ENCODE measurements around the gene SAMD4B. TPM values are rescaled to one million over a fixed set of nuclear protein-coding genes. Genes with fewer than 3 reads are reported as not detected.

Gene SAMD4B
- total and polyA plus RNA-seq, 2 experiments from 2014 or later, result 104 to 172 TPM

- DNase-seq (ENCODE audit: low spot score) (no peak), ATAC-seq (no peak)
- Mint-ChIP-seq H3K4me1 (peaks cover 11% of the 10 kb centered on the region), H3K36me3 (ENCODE audit: low read depth) (peaks cover 5% of the 10 kb centered on the region; the same call in 1 of the 3 replicates), H3K27ac (no peak overlapping the region), H3K27me3 (ENCODE audit: insufficient read depth, low read depth, poor library complexity) (peaks cover 19% of the 10 kb centered on the region), H3K9me3 (peaks cover 4% of the 10 kb centered on the region; the same call in 1 of the 3 replicates), H3K4me3 (no peak overlapping the region)
- no peak overlapping the region for H3K4me2 ChIP-seq
- H3K79me2 ChIP-seq (replicated peaks; ENCODE audit: insufficient read depth), result peaks cover 5% of the 10 kb centered on the region; the same call in 1 of the 2 replicates
- no peaks in the 10 kb centered on the region for H3K36me3 ChIP-seq (ENCODE audit: insufficient read depth)
- no peak overlapping the region for H2AFZ ChIP-seq
- H3F3A ChIP-seq (replicated peaks; ENCODE audit: low read depth), result 0 out of 2 replicates have a peak, but pooled peaks cover 2% of the 10 kb centered on the region
- peaks cover 7% of the 10 kb centered on the region for H3K4me1 ChIP-seq (ENCODE audit: insufficient read depth)
- TF ChIP-seq NANOG (IDR thresholded peaks at IDR 0.05; ENCODE audit: borderline replicate concordance) (no peak), STAT1 (IDR thresholded peaks at IDR 0.05; ENCODE audit: unreplicated experiment) (no peak), ETS1 (IDR thresholded peaks at IDR 0.05) (no peak), ZNF331 (CRISPR knock-in tag; IDR thresholded peaks at IDR 0.05; ENCODE audit: low read depth) (no peak), ZNF462 (CRISPR knock-in tag; IDR thresholded peaks at IDR 0.05) (no peak), CREB1 (CRISPR knock-in tag; IDR thresholded peaks at IDR 0.05; ENCODE audit: low read depth) (no peak), EZH2 (IDR thresholded peaks at IDR 0.05; ENCODE audit: low read depth, unreplicated experiment) (no peak), CTCF (conservative IDR thresholded peaks at IDR 0.05; ENCODE audit: low read depth in 2 of 2) (no peak), JUNB (IDR thresholded peaks at IDR 0.05; ENCODE audit: unreplicated experiment) (no peak), EZH2phosphoT487 (IDR thresholded peaks at IDR 0.05; ENCODE audit: unreplicated experiment) (no peak), ZNF114 (CRISPR knock-in tag; IDR thresholded peaks at IDR 0.05) (no peak), POLR2AphosphoS5 (IDR thresholded peaks at IDR 0.05; ENCODE audit: low read depth) (no peak), REST (IDR thresholded peaks at IDR 0.05; ENCODE audit: unreplicated experiment) (no peak)
- H3K27me3 ChIP-seq (ENCODE audit: insufficient read depth), result peaks cover 11% of the 10 kb centered on the region; the same call in 1 of the 2 replicates
- H3K4me3 ChIP-seq, result no peak overlapping the region
- H3K27ac ChIP-seq (ENCODE audit: low read depth), result no peak overlapping the region
- H3K9me2 ChIP-seq (ENCODE audit: insufficient read depth), result no peaks in the 10 kb centered on the region
- no peaks in the 10 kb centered on the region; the same call in 1 of the 2 replicates for H4K20me1 ChIP-seq (replicated peaks; ENCODE audit: insufficient read depth)
These were observed 24.7 kb upstream of the SAMD4B start for GRCh38 chr19:39317476-39317875.

Measured in GM23338 (cell line).